OCI-LY7 (cell line): Measurements from ENCODE around the gene KMT2A. TPM values are rescaled to one million over a fixed set of nuclear protein-coding genes. Genes with fewer than 3 reads are reported as not detected.

Source experiments
- BruUV-seq: library from RNA; stranded (reverse); fragments of 400-500 nt; replicated peaks from 2 replicates; lab custom pipeline; 2021; lab: Mats Ljungman, UMichigan
- CTCF ChIA-PET: fragments of 300-600 bp; sonication (Branson Sonifier 250); formaldehyde crosslinking; loops from one replicate; lab custom pipeline; 2022; ENCODE audit warnings: antibody characterized with exemption; ENCODE audit not compliant: unreplicated experiment; lab: Charles Lee
- POLR2A ChIA-PET: fragments of 300-600 bp; sonication (Branson Sonifier 250); formaldehyde crosslinking; loops from one replicate; lab custom pipeline; 2022; ENCODE audit warnings: antibody characterized with exemption; lab: Charles Lee
- DNase-seq: peaks from one replicate; pipeline ENCODE4 v3.0.0-alpha.2; 2015; ENCODE audit warnings: low spot score
- H2AFZ ChIP-seq: fragments of 200-600 bp; sonication (generic), shearing (Covaris generic); 2 replicates; pipeline ENCODE4 v1.6.1; 2014; ENCODE audit warnings: mild to moderate bottlenecking, antibody characterized with exemption, low read length, moderate library complexity
- H3K27ac ChIP-seq: fragments of 200-600 bp; sonication (generic); 2 replicates; pipeline ENCODE4 v1.5.1; 2014; ENCODE audit warnings: mixed run types, low read depth, mild to moderate bottlenecking, moderate library complexity, low read length, inconsistent platforms; ENCODE audit not compliant: poor library complexity, severe bottlenecking
- H3K36me3 ChIP-seq: fragments of 200-600 bp; sonication (generic); 2 replicates; pipeline ENCODE4 v1.6.1; 2014; ENCODE audit warnings: mild to moderate bottlenecking, antibody characterized with exemption, low read length, moderate library complexity, mixed read lengths; ENCODE audit not compliant: insufficient read depth
- H3K4me1 ChIP-seq: fragments of 200-600 bp; sonication (generic); 2 replicates; pipeline ENCODE4 v1.5.1; 2014; ENCODE audit warnings: mild to moderate bottlenecking, low read length; ENCODE audit not compliant: insufficient read depth, poor library complexity, severe bottlenecking
- H3K4me2 ChIP-seq: fragments of 200-600 bp; sonication (generic); 2 replicates; pipeline ENCODE4 v1.6.1; 2014; ENCODE audit warnings: mild to moderate bottlenecking, low read length
- H3K4me3 ChIP-seq: fragments of 200-600 bp; sonication (generic); 2 replicates; pipeline ENCODE4 v1.5.1; 2014; ENCODE audit warnings: mild to moderate bottlenecking, low read depth, low read length; ENCODE audit not compliant: poor library complexity, severe bottlenecking
- H3K79me2 ChIP-seq: fragments of 200-600 bp; sonication (generic); 2 replicates; pipeline ENCODE4 v1.6.1; 2016; ENCODE audit warnings: low read depth, mild to moderate bottlenecking, low read length, moderate library complexity, mixed read lengths; ENCODE audit not compliant: insufficient read depth
- H3K9me2 ChIP-seq: fragments of 200-600 bp; sonication (generic); 2 replicates; pipeline ENCODE4 v1.6.1; 2016; ENCODE audit warnings: mild to moderate bottlenecking, low read length, mixed read lengths; ENCODE audit not compliant: insufficient read depth
- H3K9me3 ChIP-seq: fragments of 200-600 bp; sonication (generic); 2 replicates; pipeline ENCODE4 v1.6.1; 2014; ENCODE audit warnings: mild to moderate bottlenecking, mixed run types, low read length, mixed read lengths
- H4K20me1 ChIP-seq: fragments of 200-600 bp; sonication (generic); 2 replicates; pipeline ENCODE4 v1.6.1; 2014; ENCODE audit warnings: mild to moderate bottlenecking, antibody characterized with exemption, low read length, moderate library complexity, mixed read lengths; ENCODE audit not compliant: insufficient read depth
- CTCF ChIP-seq: fragments of 200-600 bp; sonication (generic); conservative IDR thresholded peaks from 2 replicates; pipeline ENCODE4 v1.5.1; 2014; ENCODE audit warnings: mild to moderate bottlenecking, antibody characterized with exemption, low read length, moderate library complexity, mixed read lengths
- EZH2phosphoT487 ChIP-seq: fragments of 200-600 bp; sonication (generic); IDR thresholded peaks from 2 replicates; pipeline ENCODE4 v1.6.1; 2018; ENCODE audit warnings: low read depth, borderline replicate concordance, mild to moderate bottlenecking, mixed run types, antibody characterized with exemption, low read length, moderate library complexity, mixed read lengths
- intact Hi-C: fragments of 100-400 bp; cut with micrococcal nuclease; formaldehyde crosslinking; loops from one replicate; pipeline ENCODE4 v1.10.0; 2022; ENCODE audit not compliant: unreplicated experiment
- total RNA-seq, 2 experiments: library from RNA; depleted of rRNA in 1 of 2; stranded (reverse); fragments of >200 nt in 1 of 2; shearing (Covaris generic) in 1 of 2; gene quantifications; 2 replicates each; pipeline ENCODE4 v1.2.3, GENCODE V29; 2014 to 2022

KMT2A gene
- total RNA-seq, 2 experiments from 2014 or later = 55.8 to 90.0 TPM

- peaks cover 27% of the 10 kb centered on the region for H4K20me1 ChIP-seq
These were observed 29.6 kb upstream of the KMT2A start for GRCh38 chr11:118406599-118407166.

GRCh38 chr11:118410055-118410745, 26.1 kb upstream of the KMT2A start:
- Histone ChIP-seq H3K4me2 (no peak overlapping the region), H3K79me2 (peaks cover 39% of the 10 kb centered on the region), H3K36me3 (peaks cover 71% of the 10 kb centered on the region), H3K9me3 (no peaks in the 10 kb centered on the region), H3K27ac (no peak overlapping the region), H2AFZ (no peak overlapping the region), H3K9me2 (no peaks in the 10 kb centered on the region), H4K20me1 (peaks cover 5% of the 10 kb centered on the region; the same call in 1 of the 2 replicates), H3K4me3 (no peak overlapping the region), H3K4me1 (no peaks in the 10 kb centered on the region)
- DNase-seq = no peak
- TF ChIP-seq CTCF = no peak
- TF ChIP-seq EZH2phosphoT487 = no peak
- POLR2A ChIA-PET = interaction anchor here (0.6 to 1.2 kb wide), 5 partner anchors 8 to 430 kb away, joined by 3 to 6 read pairs (median 4); no protein-coding TSS in a partner anchor
- intact Hi-C loops = no loop called here
- CTCF ChIA-PET = no interaction called here
- BruUV-seq = no TSS peak

More at GRCh38 chr11:118406599-118407166, 29.6 kb upstream of the KMT2A start:
- POLR2A ChIA-PET = interaction anchor here (0.6 to 1.4 kb wide), 3 partner anchors 10 to 260 kb away, joined by 3 to 4 read pairs (median 3); no protein-coding TSS in a partner anchor
- H3K36me3 ChIP-seq = peaks cover 84% of the 10 kb centered on the region
- H3K9me3 ChIP-seq = no peaks in the 10 kb centered on the region
- H3K4me1 ChIP-seq = peaks cover 26% of the 10 kb centered on the region
- H2AFZ ChIP-seq = no peak overlapping the region
- H3K27ac ChIP-seq = no peak overlapping the region
- H3K4me3 ChIP-seq = no peak overlapping the region
- no TSS peak for BruUV-seq
- DNase-seq = no peak
- intact Hi-C loops = no loop called here
- no peak overlapping the region for H3K4me2 ChIP-seq
- TF ChIP-seq CTCF = no peak
- no peak for TF ChIP-seq EZH2phosphoT487
- H3K79me2 ChIP-seq = peaks cover 74% of the 10 kb centered on the region
- CTCF ChIA-PET = no interaction called here
- H3K9me2 ChIP-seq = no peaks in the 10 kb centered on the region

GRCh38 chr11:118411530-118411929, 24.8 kb upstream of the KMT2A start:
- H3K27ac ChIP-seq = no peak overlapping the region
- no peak for DNase-seq
- BruUV-seq = no TSS peak
- ChIA-PET POLR2A (interaction anchor here (0.7 to 1.2 kb wide), 4 partner anchors 9 to 50 kb away, joined by 3 to 4 read pairs (median 4); no protein-coding TSS in a partner anchor), CTCF (no interaction called here)
- H3K9me3 ChIP-seq = no peaks in the 10 kb centered on the region
- TF ChIP-seq EZH2phosphoT487 (no peak), CTCF (no peak)
- no peaks in the 10 kb centered on the region for H3K9me2 ChIP-seq
- peaks cover 5% of the 10 kb centered on the region; the same call in 1 of the 2 replicates for H4K20me1 ChIP-seq
- H3K4me2 ChIP-seq = no peak overlapping the region
- no peak overlapping the region for H3K4me3 ChIP-seq
- H2AFZ ChIP-seq = no peak overlapping the region
- peaks cover 58% of the 10 kb centered on the region for H3K36me3 ChIP-seq
- H3K4me1 ChIP-seq = no peaks in the 10 kb centered on the region
- peaks cover 26% of the 10 kb centered on the region for H3K79me2 ChIP-seq
- intact Hi-C loops = no loop called here
